HG03575 (cell line): Measurements from ENCODE around the gene PAPOLG.
A peak's percentile ranks its signal among the peaks of the same experiment; 100 is the strongest.
"Not testable (repeated sequence)": the region's sequence is repeated elsewhere in the genome, so short reads cannot be mapped to it uniquely, and the experiment has no call there.

Experiments
- ATAC-seq: cut with Tn5 transposase; IDR thresholded peaks from one replicate; pipeline ENCODE4 v1.9.1; 2021; ENCODE audit not compliant: unreplicated experiment, insufficient number of reproducible peaks, low FRiP score; ENCODE audit errors: extremely low read depth

PAPOLG gene

DNA sequence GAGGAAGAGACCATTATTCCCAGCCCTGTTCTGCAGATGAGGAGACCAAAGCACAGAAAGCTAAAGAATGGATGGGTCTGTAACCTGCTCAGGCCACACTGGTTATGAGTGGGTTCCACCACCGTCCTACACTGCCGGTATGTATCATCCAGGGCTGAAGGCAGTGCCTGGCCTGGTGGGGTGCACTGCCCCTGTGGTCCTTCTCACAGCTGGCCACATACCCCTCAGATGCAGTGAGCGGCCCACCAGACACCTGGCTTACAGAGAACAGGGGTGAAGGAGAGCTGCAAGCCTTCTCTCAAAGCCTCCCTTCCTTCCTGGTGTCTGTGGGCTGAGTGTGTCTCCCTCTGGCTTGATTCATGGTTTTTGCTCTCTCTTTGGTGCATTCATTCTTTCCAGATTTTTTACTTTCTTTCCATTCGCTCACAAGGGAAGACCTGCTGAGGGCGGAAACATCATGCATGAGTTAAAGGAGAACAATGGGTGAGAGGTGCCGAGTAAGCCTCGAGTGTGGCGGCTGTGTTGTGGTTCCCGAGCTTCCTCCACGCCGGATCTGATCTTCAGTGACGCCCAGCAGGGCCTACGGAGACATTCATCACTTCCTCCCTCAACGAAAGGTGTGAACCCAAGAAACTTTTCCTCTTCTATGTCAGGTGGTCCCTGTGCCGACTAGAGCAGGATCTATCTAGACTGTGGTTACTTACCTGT is 63.2 kb downstream of the PAPOLG start:
- ATAC-seq, result no peak

- no peak for ATAC-seq
Measured at GRCh38 chr2:60819936-60820335, 63.9 kb downstream of the PAPOLG start.

DNA sequence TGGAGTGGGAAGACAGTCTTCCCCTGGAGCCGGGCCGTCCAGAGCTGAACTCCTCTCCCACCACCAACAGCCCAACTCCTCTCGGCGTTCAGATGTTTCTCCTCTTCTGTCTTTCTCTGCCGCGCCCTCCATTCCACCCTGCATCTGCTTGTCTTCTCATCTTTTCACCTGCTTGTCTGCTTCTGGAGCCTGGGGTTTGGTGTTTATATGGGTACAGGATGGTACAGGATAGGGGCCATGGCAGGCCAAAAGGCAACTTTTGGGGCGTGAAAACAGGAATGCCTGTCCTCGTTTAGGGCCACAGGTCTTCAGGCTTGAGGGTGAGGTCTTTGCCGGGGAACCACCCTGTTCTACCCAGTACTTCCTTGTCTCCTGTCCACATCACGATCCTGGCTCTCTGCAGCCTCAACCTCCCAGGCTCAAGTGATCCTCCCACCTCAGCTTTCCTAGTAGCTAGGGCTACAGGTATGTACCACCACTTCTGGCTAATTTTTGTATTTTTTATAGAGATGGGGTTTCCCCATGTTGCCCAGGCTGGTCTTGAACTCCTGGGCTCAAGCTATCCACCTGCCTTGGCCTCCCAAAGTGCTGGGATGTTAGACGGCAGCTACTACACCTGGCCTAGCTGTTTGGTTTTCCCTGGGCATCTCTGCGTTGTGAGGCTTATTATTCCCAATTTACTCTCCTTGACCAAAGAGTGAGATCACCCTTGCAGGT is 64.5 kb downstream of the PAPOLG start:
- no peak for ATAC-seq

DNA sequence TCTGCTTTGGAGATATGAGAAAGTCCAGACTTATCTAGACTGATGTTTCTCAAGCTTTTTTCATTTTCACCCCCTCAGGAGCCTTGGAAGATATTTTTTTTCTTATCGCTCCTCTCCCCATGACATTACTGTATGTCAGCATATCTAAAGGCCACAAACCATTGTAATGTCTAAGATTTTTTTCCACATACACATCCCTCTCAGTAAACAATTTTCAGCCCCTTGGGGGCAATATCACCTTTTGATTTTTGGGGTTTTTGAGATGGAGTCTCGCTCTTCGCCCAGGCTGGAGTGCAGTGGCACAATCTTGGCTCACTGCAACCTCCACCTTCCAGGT is 65.0 kb downstream of the PAPOLG start:
- ATAC-seq, result no peak

DNA sequence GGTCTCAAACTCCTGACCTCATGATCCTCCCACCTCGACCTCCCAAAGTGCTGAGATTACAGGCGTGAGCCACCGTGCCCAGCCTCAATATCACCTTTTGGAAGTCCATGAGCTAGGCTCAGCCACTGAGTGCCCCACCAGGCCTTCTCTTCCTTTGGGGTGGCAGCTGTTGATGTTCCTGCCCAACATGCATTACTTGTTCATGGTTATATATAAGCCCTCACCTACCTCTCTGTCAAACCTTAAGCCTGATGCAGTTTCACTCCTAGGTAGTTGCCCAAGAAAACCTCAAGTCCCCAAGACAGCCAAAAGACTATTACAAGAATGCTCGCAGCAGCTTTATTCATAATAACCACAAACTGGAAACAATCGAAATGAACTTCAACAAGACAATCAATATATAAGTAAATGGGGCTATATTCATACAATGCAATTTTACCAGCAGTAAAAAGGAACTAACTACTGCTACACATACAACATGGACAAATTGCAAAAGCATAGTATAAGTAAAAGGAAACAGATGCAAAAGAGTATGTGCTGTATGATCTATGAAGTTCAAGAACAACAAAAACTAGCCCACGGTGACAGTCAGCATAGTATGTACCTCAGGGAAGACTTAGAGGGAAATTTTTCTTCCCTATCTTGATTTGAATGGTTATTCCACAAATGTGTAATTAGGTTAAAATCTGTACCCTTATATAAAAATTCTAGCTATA is 65.7 kb downstream of the PAPOLG start:
- ATAC-seq, result no peak

DNA sequence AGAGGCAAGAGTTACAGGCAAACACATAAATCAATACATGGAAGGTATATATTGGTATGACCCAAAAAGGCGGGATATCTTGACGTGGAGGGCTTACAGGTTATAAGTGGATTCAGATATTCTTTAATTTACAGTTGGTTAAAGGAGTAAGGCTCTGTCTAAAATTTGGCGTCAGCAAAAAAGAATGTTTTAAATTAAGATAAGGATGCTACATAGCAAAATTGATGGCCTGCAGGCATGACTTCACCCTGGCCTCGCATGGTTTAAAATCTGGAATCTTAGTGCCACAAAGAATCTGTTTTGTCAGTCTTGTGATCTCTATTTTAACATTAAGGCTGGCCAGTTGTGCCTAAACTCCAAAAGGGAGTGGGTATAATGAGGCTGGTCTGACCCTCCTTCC is 66.9 kb downstream of the PAPOLG start:
- ATAC-seq, result no peak

DNA sequence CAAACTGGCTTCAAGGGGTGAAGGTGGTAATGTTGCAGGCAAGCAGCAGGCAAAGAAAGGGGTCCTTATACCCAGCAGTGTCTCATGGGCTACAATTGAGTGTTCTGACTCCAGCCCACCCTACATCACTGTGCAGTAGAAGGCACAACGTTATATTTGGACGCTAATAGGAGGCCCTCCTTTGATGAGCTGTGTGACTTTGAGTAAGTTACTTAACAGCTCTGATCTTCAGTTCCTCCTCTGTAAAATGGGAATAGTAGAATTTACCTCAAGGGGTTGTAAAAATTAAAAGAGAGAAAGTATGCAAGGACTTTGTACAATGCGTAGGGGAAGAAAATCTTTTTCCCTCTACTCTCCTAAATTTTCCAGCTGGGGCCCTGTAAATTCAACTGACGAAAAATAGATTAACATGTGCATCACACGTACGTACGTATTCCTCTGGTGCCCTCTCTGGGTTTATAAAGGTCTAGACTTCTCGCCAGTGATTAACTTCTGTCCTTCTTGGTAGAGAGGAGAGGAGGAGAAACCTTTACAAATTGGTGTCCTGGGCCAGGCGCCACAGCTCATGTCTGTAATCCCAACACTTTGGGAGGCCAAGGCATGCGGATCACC is 67.7 kb downstream of the PAPOLG start:
- ATAC-seq, result no peak

DNA sequence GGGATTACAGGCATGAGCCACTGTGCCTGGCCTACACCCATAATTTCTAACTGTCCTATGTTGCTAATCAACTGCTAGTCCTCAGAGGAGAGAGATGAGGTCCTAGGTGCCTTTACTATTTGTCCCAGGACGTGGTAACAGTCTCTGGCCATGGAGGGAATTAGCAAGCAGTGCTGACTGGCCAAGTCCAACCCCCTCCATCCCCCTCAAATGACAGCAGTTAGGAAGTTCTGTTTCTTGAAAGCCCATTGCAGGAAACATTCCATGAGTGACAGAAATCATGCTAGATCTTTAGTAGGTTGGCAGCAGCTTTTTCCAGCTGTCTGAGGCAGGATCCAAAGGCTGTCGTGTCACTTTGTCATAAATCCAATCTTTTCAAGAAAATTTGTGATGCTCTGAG is 69.6 kb downstream of the PAPOLG start:
- no peak for ATAC-seq

DNA sequence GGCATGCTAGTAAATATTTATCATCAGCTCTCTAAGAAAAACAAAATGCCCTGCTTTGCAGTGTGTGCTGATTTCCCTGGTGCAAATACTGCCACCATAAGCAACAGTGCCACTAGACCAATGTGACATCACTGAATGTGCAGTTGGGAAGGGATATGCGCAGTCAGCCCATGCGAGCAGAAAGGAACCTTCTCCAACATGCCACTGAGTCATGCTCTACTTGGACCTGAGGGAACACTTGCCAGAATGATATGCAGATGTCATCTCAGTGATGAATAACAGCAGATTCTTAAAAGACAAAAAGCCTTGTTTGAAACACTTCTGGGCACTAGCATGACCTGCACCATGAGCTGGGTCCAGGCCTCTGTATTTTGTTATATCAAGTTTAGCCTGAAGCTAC is 70.0 kb downstream of the PAPOLG start:
- ATAC-seq, result no peak

- not testable (repeated sequence) for ATAC-seq
Measured at GRCh38 chr2:60826860-60827259, 70.8 kb downstream of the PAPOLG start.

- ATAC-seq, result no peak
Measured at GRCh38 chr2:60827369-60827768, 71.3 kb downstream of the PAPOLG start.

DNA sequence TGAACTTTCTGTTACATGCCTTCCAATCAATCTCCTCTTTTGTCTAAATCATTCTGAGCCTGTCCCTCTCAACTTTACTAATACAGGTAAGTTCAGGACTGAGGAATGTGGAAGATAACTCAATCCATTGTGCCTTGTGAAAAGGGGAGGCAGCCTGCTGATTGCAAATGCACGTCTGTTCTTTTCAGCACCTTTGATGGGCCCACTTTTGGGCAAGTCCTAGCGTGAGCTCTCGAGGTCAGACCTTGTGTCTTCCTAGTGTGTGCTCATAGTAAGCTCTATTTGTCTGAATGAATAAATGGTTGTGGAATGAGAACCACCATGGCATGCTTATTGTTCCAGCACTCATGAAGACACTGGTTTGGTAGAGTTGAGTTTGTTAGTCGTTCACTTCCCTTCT is 74.9 kb downstream of the PAPOLG start:
- no peak for ATAC-seq

- ATAC-seq, result no peak
Measured at GRCh38 chr2:60831921-60832320, 75.9 kb downstream of the PAPOLG start.

DNA sequence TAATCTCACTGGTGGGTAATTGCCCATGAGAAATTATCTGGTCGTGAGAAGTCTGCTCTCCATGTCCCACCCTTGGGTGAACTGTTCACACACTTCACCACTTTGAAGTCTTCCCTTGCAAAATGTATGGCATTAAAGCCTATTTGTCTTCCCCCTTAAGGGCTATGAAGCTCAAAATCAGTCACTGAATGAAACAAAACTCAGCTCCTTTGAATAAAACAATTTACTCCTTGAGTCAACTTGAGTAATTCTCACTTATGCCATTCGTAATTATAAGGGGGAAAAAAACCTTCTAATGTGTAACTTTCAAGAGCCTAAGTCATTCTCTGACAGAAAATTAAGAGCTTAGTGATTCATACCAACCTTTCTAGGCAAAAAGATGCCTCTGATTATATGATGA is 76.6 kb downstream of the PAPOLG start:
- ATAC-seq, result no peak

DNA sequence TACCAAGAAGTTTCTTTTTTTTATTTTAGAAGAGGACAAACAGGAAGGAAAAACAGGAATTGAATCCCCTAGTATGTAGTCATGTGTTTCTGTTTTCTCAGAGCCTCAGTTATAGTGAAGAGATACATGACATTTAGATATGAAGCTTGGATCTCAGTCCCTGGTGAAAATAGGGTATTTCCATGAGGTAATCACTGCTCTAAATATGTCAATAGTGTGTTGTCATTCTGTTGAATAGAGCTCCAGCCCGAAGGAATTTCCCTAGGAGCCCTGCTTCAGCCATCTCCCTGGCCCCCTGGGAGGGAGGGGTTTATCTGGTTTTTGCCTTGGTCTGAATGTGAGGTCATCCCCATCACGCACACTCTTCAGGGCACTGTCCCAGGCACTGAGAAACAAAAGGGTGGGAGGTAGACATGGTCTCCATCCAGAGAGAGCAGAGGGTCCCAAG is 78.2 kb downstream of the PAPOLG start:
- ATAC-seq, result no peak

GRCh38 chr2:60836491-60836890 is 80.4 kb downstream of the PAPOLG start:
- no peak for ATAC-seq

GRCh38 chr2:60837123-60837522 is 81.1 kb downstream of the PAPOLG start:
- no peak for ATAC-seq

DNA sequence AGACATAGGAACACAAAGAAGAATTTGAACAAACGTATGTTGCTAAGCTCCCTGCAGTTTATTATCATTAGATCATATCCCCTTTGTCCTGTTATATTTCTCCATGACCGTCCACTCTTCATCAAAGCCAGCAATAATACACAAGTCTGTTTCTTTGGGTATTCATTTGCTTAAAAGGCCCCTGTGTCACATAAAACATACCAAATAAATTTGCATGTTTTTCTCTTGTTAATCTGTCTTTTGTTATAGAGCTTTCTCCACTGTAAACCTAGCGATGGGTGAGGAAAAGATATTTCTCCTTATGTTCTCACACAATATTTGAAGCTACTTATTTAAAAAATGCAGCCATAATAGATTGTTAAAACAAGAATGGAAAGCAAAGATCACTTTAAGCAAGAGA is 82.4 kb downstream of the PAPOLG start:
- ATAC-seq, result no peak

DNA sequence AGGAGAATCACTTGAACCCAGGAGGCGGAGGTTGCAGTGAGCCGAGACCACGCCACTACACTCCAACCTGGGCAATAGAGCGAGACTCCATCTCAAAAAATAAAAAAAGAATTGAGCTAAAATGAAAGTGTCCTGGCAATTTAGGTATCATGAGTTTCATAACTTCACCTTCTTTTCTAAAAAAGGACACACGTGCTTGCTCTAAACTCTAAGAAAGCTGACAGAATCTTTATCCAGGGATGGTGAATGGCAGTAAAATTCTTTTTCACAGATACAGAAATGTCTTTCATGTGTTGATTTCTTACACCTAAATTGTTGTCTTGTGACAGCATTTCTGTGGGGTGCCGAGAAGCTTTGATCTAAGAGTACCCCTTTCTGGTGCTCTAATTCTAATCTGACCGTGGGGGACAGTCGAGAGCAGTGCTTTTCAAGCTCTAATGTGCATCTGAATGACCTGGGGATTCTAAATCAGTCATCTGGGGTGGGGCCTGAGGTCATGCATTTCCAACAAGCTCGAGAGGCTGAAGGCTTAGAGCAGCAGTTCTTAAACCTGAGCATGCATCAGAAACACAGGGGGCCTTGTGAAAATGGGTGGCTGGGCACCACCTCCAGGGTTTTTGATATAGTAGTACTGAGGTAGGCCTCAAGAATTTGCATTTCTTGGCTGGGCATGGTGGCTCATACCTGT is 83.2 kb downstream of the PAPOLG start:
- peak; percentile 23 for ATAC-seq
